SK-N-SH (cell line): ENCODE measurements around the gene SP6. TPM values are rescaled to one million over a fixed set of nuclear protein-coding genes. Genes with fewer than 3 reads are reported as not detected.

Source experiments
- CTCF ChIA-PET: fragments of 300-600, 350-600 bp; formaldehyde crosslinking; extraction: SDS; loops from one replicate; lab custom pipeline; 2021; lab: Yijun Ruan, JAX
- POLR2A ChIA-PET: fragments of 350-600 bp; sonication (Branson Sonifier 250); formaldehyde crosslinking; extraction: SDS; loops from one replicate; lab custom pipeline; 2020; ENCODE audit warnings: antibody characterized with exemption, inconsistent platforms; lab: Yijun Ruan, JAX
- DNase-seq: peaks from one replicate; pipeline ENCODE4 v3.0.0; 2012
- H2AFZ ChIP-seq: fragments of 200-600 bp; sonication (generic); 2 replicates; pipeline ENCODE4 v1.8.1; 2016; ENCODE audit warnings: antibody characterized with exemption, mild to moderate bottlenecking, low read depth
- H3F3A ChIP-seq: fragments of 200-600 bp; sonication (generic); replicated peaks from 2 replicates; pipeline ENCODE3; 2016; ENCODE audit warnings: antibody characterized with exemption, mild to moderate bottlenecking; ENCODE audit not compliant: insufficient read depth
- H3K27ac ChIP-seq, 2 experiments: fragments of 200-500 bp in 1 of 2; fragments of 200-600 bp in 1 of 2; sonication (Bioruptor generic) in 1 of 2; sonication (generic), shearing (Covaris generic) in 1 of 2; 2 replicates each; pipeline versions ENCODE4 v1.5.1 to v1.6.1; 2014 to 2016; ENCODE audit warnings: low read depth in 2 of 2, inconsistent platforms in 1 of 2, low read length in 1 of 2, mild to moderate bottlenecking in 1 of 2, mixed read lengths in 1 of 2
- H3K27me3 ChIP-seq: fragments of 200-600 bp; sonication (generic), shearing (Covaris generic); 2 replicates; pipeline ENCODE4 v1.6.1; 2016; ENCODE audit warnings: mixed run types; ENCODE audit not compliant: insufficient read depth
- H3K36me3 ChIP-seq, 2 experiments: fragments of 200-500 bp in 1 of 2; fragments of 200-600 bp in 1 of 2; sonication (Bioruptor generic) in 1 of 2; sonication (generic) in 1 of 2; replicated peaks in 1 of 2; 2 replicates each; pipeline versions ENCODE3 to v1.5.1; 2014 to 2016; ENCODE audit warnings: low read length in 1 of 2, mild to moderate bottlenecking in 1 of 2; ENCODE audit not compliant: insufficient read depth in 2 of 2, control insufficient read depth in 1 of 2
- H3K4me1 ChIP-seq, 2 experiments: fragments of 200-500 bp in 1 of 2; fragments of 200-600 bp in 1 of 2; sonication (Bioruptor generic) in 1 of 2; sonication (generic), shearing (Covaris generic) in 1 of 2; 2 replicates each; pipeline versions ENCODE4 v1.5.1 to v1.6.1; 2014 to 2016; ENCODE audit warnings: low read depth in 1 of 2, low read length in 1 of 2, mixed run types in 1 of 2; ENCODE audit not compliant: insufficient read depth in 2 of 2, control insufficient read depth in 1 of 2
- H3K4me2 ChIP-seq: fragments of 200-600 bp; sonication (generic), shearing (Covaris generic); 2 replicates; pipeline ENCODE4 v1.6.1; 2017; ENCODE audit warnings: mixed run types
- H3K4me3 ChIP-seq, 2 experiments: fragments of 200-500 bp in 1 of 2; fragments of 200-600 bp in 1 of 2; sonication (Bioruptor generic) in 1 of 2; sonication (generic), shearing (Covaris generic) in 1 of 2; 2 replicates each; pipeline versions ENCODE4 v1.5.1 to v1.8.1; 2014 to 2016; ENCODE audit warnings: low read depth in 2 of 2, inconsistent platforms in 1 of 2, low read length in 1 of 2, mild to moderate bottlenecking in 1 of 2, mixed read lengths in 1 of 2, moderate library complexity in 1 of 2
- H3K79me2 ChIP-seq: fragments of 200-600 bp; sonication (generic); 2 replicates; pipeline ENCODE4 v1.8.1; 2017; ENCODE audit warnings: mild to moderate bottlenecking; ENCODE audit not compliant: insufficient read depth
- H3K9ac ChIP-seq: fragments of 200-600 bp; sonication (generic); 2 replicates; pipeline ENCODE4 v1.6.1; 2017; ENCODE audit warnings: mixed run types
- H3K9me2 ChIP-seq: fragments of 200-600 bp; sonication (generic); 2 replicates; pipeline ENCODE4 v1.6.1; 2017; ENCODE audit warnings: mixed run types
- H3K9me3 ChIP-seq: fragments of 200-600 bp; sonication (generic); 2 replicates; pipeline ENCODE4 v1.6.1; 2017; ENCODE audit warnings: mixed run types, mild to moderate bottlenecking, moderate library complexity
- H4K20me1 ChIP-seq: fragments of 200-600 bp; sonication (generic); 2 replicates; pipeline ENCODE4 v1.6.1; 2017; ENCODE audit warnings: mild to moderate bottlenecking, mixed run types; ENCODE audit not compliant: insufficient read depth
- EP300 ChIP-seq, 2 experiments: IDR thresholded peaks; 2 replicates each; pipeline versions ENCODE4 v1.4.0 to v1.6.1; 2012; ENCODE audit warnings: borderline replicate concordance in 1 of 2, low read depth in 1 of 2, low read length in 1 of 2
- FOXM1 ChIP-seq: IDR thresholded peaks from 2 replicates; pipeline ENCODE4 v1.4.0; 2012; ENCODE audit warnings: low read depth, mild to moderate bottlenecking
- MXI1 ChIP-seq: IDR thresholded peaks from 2 replicates; pipeline ENCODE4 v1.6.1; 2012; ENCODE audit warnings: mild to moderate bottlenecking, low read depth, low read length, improper control_type of control experiment
- POLR2AphosphoS5 ChIP-seq: IDR thresholded peaks from 2 replicates; pipeline ENCODE4 v1.6.1; 2012; ENCODE audit warnings: low read depth, low read length
- RCOR1 ChIP-seq: fragments of 150-350 bp; IDR thresholded peaks from 2 replicates; pipeline ENCODE4 v1.6.1; 2017; ENCODE audit warnings: antibody characterized with exemption, low read length
- SIN3A ChIP-seq: IDR thresholded peaks from 2 replicates; pipeline ENCODE4 v1.6.1; 2012; ENCODE audit warnings: low read depth, mild to moderate bottlenecking, low read length, moderate library complexity, borderline replicate concordance
- TAF1 ChIP-seq: IDR thresholded peaks from 2 replicates; pipeline ENCODE4 v1.6.1; 2012; ENCODE audit warnings: low read depth, mild to moderate bottlenecking, low read length, moderate library complexity, borderline replicate concordance
- TCF12 ChIP-seq: IDR thresholded peaks from 2 replicates; pipeline ENCODE4 v1.4.0; 2012
- YY1 ChIP-seq: IDR thresholded peaks from 2 replicates; pipeline ENCODE4 v1.4.0; 2012; ENCODE audit warnings: low read depth, mild to moderate bottlenecking
- WGBS: methylation state at CpG from one replicate; pipeline ENCODE4 v1.1.6; 2017; ENCODE audit warnings: low lambda C conversion rate; 5-methylcytosine and 5-hydroxymethylcytosine counted together
- polyA plus RNA-seq, 3 experiments: library from polyadenylated mRNA; depleted of rRNA; stranded (reverse); fragments of >200 nt; gene quantifications; 2 replicates each; pipeline ENCODE4 v1.2.3, GENCODE V29; 2012
- TF ChIP-seq, protein P1 (sequence below): fragments of 150-350 bp; IDR thresholded peaks from 2 replicates; pipeline ENCODE4 v1.6.1; 2017; ENCODE audit warnings: antibody characterized with exemption, low read length, low read depth, borderline replicate concordance
- TF ChIP-seq, protein P2 (sequence below): IDR thresholded peaks from 2 replicates; pipeline ENCODE4 v1.4.0; 2012; ENCODE audit warnings: low read depth
- TF ChIP-seq, protein P3 (sequence below): IDR thresholded peaks from 2 replicates; pipeline ENCODE4; 2012

The SP6 gene
- polyA plus RNA-seq, 1 of the 3 experiments (the other 2 are of a cell fraction) = 0.03 TPM

DNA sequence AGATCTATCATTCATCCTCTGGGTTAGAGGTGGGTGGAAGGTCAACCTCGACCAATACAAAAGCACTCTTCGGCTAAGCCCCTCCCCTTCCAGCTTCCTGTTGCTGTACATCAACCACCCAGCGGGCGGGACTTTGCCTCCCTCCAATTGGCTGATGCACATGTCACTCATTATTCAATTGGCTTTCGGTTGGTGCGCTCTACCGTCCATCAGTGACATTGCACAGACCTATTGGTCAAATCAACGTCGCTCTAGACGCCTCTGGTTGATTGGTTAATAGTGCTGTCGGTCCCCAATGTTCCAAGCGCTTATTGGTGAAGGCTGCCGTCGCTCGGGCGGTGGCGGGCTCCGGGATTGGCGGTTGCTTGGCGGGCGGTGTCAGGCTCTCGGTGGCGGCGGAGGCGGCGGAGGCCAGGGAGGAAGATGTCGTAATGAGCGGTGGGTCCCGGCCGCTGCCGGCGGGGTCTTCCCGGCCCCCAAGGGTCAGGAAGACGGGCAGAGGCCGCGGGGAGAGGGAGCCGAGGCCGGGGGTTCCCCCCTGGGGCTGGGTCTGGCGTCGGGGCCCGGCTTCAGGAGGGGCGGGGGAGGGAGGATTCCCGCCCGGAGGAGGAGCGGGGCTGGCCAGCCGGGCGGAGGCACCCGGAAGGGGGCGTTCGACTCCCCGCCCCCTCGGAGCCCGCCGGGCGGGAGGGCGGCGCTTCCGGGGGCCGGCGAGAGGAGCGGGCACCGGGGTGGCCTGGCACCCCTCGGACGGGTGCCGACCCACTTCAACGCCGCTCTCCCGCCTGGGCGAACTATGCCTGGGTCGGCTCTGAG is 45.1 kb upstream of the SP6 start, which contains the start of gene SP2 (continued):
- TF ChIP-seq TCF12 (peak; percentile 3; the same call in 1 of the 2 replicates), SIN3A (peak; percentile 74; the same call in 1 of the 2 replicates), TAF1 (peak; percentile 66)

DNA sequence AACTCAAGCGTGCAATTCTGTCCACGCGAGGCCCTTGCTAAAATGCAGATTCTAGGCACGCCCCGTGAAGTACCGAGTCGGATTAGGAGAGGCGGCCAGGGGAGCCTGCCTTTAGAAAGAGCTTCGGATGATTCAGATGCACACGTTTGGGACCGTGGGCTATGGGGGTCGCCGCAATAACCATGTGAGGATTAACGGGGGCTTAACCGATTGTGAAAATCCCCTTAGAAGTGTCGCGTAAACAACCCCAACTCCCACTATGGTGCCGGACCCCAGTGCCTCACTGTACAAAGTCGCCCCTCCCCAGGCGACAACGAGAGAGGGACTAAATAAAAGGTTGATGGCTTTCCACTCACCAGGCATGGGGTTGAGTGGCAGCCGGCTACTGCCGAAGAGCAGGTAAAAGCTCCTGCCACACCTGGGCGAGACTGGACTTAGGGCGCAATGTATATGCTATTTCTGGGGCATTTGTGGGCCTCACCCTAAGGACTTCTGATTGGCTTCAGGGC is 44.4 kb upstream of the SP6 start:
- Histone ChIP-seq H4K20me1 (no peaks in the 10 kb centered on the region), H3K9me2 (no peaks in the 10 kb centered on the region), H3K9ac (peak overlapping the region; percentile 80), H3K4me2 (peak overlapping the region; percentile 95), H3K36me3 (peaks cover 11 to 14% of the 10 kb centered on the region in 2 experiments)
- POLR2A ChIA-PET = interaction anchor here (0.7 to 1.7 kb wide), 20 partner anchors 9 to 153 kb away, joined by 3 to 21 read pairs (median 4); partner anchors contain the start of genes CDK5RAP3, LRRC46, MRPL10 and NFE2L1
- TF ChIP-seq EP300 (IDR thresholded peaks at IDR 0.05; ENCODE audit: borderline replicate concordance in 1 of 2, low read depth in 1 of 2, low read length in 1 of 2) = no peak
- TF ChIP-seq POLR2AphosphoS5 = peak; percentile 98
- TF ChIP-seq, protein P1, sequence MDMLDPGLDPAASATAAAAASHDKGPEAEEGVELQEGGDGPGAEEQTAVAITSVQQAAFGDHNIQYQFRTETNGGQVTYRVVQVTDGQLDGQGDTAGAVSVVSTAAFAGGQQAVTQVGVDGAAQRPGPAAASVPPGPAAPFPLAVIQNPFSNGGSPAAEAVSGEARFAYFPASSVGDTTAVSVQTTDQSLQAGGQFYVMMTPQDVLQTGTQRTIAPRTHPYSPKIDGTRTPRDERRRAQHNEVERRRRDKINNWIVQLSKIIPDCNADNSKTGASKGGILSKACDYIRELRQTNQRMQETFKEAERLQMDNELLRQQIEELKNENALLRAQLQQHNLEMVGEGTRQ = no peak
- TF ChIP-seq MXI1 = peak; percentile 57
- TF ChIP-seq YY1 = peak; percentile 51; the same call in 1 of the 2 replicates
- peak; percentile 77 for TF ChIP-seq TAF1
- TF ChIP-seq, all 33 proteins: peak for 4
- peaks cover 8% of the 10 kb centered on the region for H3F3A ChIP-seq
- WGBS = 1% methylated on average over 25 of the region's 25 CpGs
- DNase-seq = no peak
- peak overlapping the region; percentile 90 for H2AFZ ChIP-seq
- peaks cover 4 to 19% of the 10 kb centered on the region in 2 experiments; a peak in 3 of 4 replicates for H3K4me1 ChIP-seq
- H3K27ac ChIP-seq = peak overlapping the region; percentile 51 to 82
- CTCF ChIA-PET = interaction anchor here (0.6 to 19.9 kb wide), 13 partner anchors 10 to 284 kb away, joined by 3 to 1447 read pairs (median 4); partner anchors contain the start of genes CDK5RAP3, SCRN2 and SP6
- H3K79me2 ChIP-seq = peaks cover 48% of the 10 kb centered on the region
- H3K4me3 ChIP-seq = peak overlapping the region; percentile 94
- H3K27me3 ChIP-seq = no peaks in the 10 kb centered on the region
- no peaks in the 10 kb centered on the region for H3K9me3 ChIP-seq

DNA sequence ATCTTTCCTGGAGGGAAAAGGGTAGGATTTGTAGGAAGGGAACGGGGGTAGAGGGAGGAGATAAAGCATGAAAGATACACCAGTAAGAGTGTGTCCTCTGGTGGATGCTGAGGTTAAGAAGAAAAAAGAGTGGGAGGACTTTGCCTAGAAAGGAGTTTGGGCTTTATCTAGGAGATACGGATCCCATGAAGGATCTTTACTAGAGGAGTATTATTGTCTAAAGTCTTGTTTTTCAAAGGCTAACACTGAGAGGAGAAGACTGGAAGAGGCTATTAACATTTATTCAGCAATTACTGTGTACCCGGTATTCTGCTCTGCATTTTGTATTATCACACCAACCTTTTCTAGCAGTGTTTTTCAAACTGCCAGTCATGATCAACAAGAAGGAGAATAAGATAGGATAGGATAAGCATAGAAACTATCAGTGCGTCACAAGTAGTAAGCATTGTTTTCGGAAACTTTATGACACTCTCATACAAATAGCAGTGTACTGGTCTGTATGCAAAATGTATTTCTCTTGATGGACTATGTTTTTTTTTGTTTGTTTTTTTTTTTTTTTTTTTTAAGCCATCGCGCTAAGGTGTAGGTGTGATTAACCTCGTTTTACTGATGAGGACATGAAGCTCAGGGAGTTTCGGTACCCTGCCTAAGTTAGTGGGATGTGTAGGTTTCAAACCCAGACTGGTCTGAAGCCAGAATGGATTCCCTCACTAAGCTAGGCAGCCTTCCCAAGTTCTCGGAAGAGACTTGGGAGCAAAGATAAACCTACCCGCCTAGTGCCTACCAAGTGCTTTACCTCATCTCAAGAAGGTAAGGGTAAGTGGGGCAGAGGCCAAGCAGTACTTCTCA is 43.8 kb upstream of the SP6 start:
- 54% methylated on average over 11 of the region's 11 CpGs for WGBS
- H2AFZ ChIP-seq = peak overlapping the region; percentile 90
- POLR2A ChIA-PET = interaction anchor here (1.2 to 1.7 kb wide), 9 partner anchors 10 to 124 kb away, joined by 3 to 21 read pairs (median 5); partner anchors contain the start of genes CDK5RAP3, OSBPL7, PNPO and SCRN2

More for the DNA sequence above, 43.8 kb upstream of the SP6 start:
- no peak for TF ChIP-seq FOXM1
- TF ChIP-seq, protein P2, sequence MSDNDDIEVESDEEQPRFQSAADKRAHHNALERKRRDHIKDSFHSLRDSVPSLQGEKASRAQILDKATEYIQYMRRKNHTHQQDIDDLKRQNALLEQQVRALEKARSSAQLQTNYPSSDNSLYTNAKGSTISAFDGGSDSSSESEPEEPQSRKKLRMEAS = no peak
- 0 out of 2 replicates have a peak, but pooled peaks have one; percentile 16 for TF ChIP-seq SIN3A
- TF ChIP-seq, protein P3, sequence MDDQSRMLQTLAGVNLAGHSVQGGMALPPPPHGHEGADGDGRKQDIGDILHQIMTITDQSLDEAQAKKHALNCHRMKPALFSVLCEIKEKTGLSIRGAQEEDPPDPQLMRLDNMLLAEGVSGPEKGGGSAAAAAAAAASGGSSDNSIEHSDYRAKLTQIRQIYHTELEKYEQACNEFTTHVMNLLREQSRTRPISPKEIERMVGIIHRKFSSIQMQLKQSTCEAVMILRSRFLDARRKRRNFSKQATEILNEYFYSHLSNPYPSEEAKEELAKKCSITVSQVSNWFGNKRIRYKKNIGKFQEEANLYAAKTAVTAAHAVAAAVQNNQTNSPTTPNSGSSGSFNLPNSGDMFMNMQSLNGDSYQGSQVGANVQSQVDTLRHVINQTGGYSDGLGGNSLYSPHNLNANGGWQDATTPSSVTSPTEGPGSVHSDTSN = no peak
- TF ChIP-seq RCOR1 = no peak
- TF ChIP-seq, all 33 proteins: peak for 1
- H3K9ac ChIP-seq = peak overlapping the region; percentile 80
- H4K20me1 ChIP-seq = no peaks in the 10 kb centered on the region
- H3K4me1 ChIP-seq = peaks cover 4 to 19% of the 10 kb centered on the region in 2 experiments; a peak in 3 of 4 replicates
- no peak for DNase-seq
- H3K9me2 ChIP-seq = no peaks in the 10 kb centered on the region
- peak overlapping the region; percentile 95 for H3K4me2 ChIP-seq
- peaks cover 9 to 11% of the 10 kb centered on the region in 2 experiments for H3K36me3 ChIP-seq
- CTCF ChIA-PET = interaction anchor here (0.8 to 19.9 kb wide), 12 partner anchors 10 to 124 kb away, joined by 3 to 1447 read pairs (median 4); partner anchors contain the start of genes CDK5RAP3, SCRN2 and SP6
- peak overlapping the region; percentile 94 for H3K4me3 ChIP-seq
- peak overlapping the region; percentile 51 to 82; a peak in 3 of 4 replicates for H3K27ac ChIP-seq
- no peaks in the 10 kb centered on the region for H3K9me3 ChIP-seq
- peaks cover 8% of the 10 kb centered on the region for H3F3A ChIP-seq
- peaks cover 41% of the 10 kb centered on the region for H3K79me2 ChIP-seq
- no peaks in the 10 kb centered on the region for H3K27me3 ChIP-seq
